SK-N-SH (cell line): ENCODE measurements around the gene MACROH2A2. TPM values are rescaled to one million over a fixed set of nuclear protein-coding genes. Genes with fewer than 3 reads are reported as not detected.

Source experiments
- CTCF ChIA-PET: fragments of 300-600, 350-600 bp; formaldehyde crosslinking; extraction: SDS; loops from one replicate; lab custom pipeline; 2021; lab: Yijun Ruan, JAX
- POLR2A ChIA-PET: fragments of 350-600 bp; sonication (Branson Sonifier 250); formaldehyde crosslinking; extraction: SDS; loops from one replicate; lab custom pipeline; 2020; ENCODE audit warnings: antibody characterized with exemption, inconsistent platforms; lab: Yijun Ruan, JAX
- DNase-seq: peaks from one replicate; pipeline ENCODE4 v3.0.0; 2012
- H2AFZ ChIP-seq: fragments of 200-600 bp; sonication (generic); 2 replicates; pipeline ENCODE4 v1.8.1; 2016; ENCODE audit warnings: antibody characterized with exemption, mild to moderate bottlenecking, low read depth
- H3F3A ChIP-seq: fragments of 200-600 bp; sonication (generic); replicated peaks from 2 replicates; pipeline ENCODE3; 2016; ENCODE audit warnings: antibody characterized with exemption, mild to moderate bottlenecking; ENCODE audit not compliant: insufficient read depth
- H3K27ac ChIP-seq, 2 experiments: fragments of 200-500 bp in 1 of 2; fragments of 200-600 bp in 1 of 2; sonication (Bioruptor generic) in 1 of 2; sonication (generic), shearing (Covaris generic) in 1 of 2; 2 replicates each; pipeline versions ENCODE4 v1.5.1 to v1.6.1; 2014 to 2016; ENCODE audit warnings: low read depth in 2 of 2, inconsistent platforms in 1 of 2, low read length in 1 of 2, mild to moderate bottlenecking in 1 of 2, mixed read lengths in 1 of 2
- H3K27me3 ChIP-seq: fragments of 200-600 bp; sonication (generic), shearing (Covaris generic); 2 replicates; pipeline ENCODE4 v1.6.1; 2016; ENCODE audit warnings: mixed run types; ENCODE audit not compliant: insufficient read depth
- H3K36me3 ChIP-seq, 2 experiments: fragments of 200-500 bp in 1 of 2; fragments of 200-600 bp in 1 of 2; sonication (Bioruptor generic) in 1 of 2; sonication (generic) in 1 of 2; replicated peaks in 1 of 2; 2 replicates each; pipeline versions ENCODE3 to v1.5.1; 2014 to 2016; ENCODE audit warnings: low read length in 1 of 2, mild to moderate bottlenecking in 1 of 2; ENCODE audit not compliant: insufficient read depth in 2 of 2, control insufficient read depth in 1 of 2
- H3K4me1 ChIP-seq, 2 experiments: fragments of 200-500 bp in 1 of 2; fragments of 200-600 bp in 1 of 2; sonication (Bioruptor generic) in 1 of 2; sonication (generic), shearing (Covaris generic) in 1 of 2; 2 replicates each; pipeline versions ENCODE4 v1.5.1 to v1.6.1; 2014 to 2016; ENCODE audit warnings: low read depth in 1 of 2, low read length in 1 of 2, mixed run types in 1 of 2; ENCODE audit not compliant: insufficient read depth in 2 of 2, control insufficient read depth in 1 of 2
- H3K4me2 ChIP-seq: fragments of 200-600 bp; sonication (generic), shearing (Covaris generic); 2 replicates; pipeline ENCODE4 v1.6.1; 2017; ENCODE audit warnings: mixed run types
- H3K4me3 ChIP-seq, 2 experiments: fragments of 200-500 bp in 1 of 2; fragments of 200-600 bp in 1 of 2; sonication (Bioruptor generic) in 1 of 2; sonication (generic), shearing (Covaris generic) in 1 of 2; 2 replicates each; pipeline versions ENCODE4 v1.5.1 to v1.8.1; 2014 to 2016; ENCODE audit warnings: low read depth in 2 of 2, inconsistent platforms in 1 of 2, low read length in 1 of 2, mild to moderate bottlenecking in 1 of 2, mixed read lengths in 1 of 2, moderate library complexity in 1 of 2
- H3K79me2 ChIP-seq: fragments of 200-600 bp; sonication (generic); 2 replicates; pipeline ENCODE4 v1.8.1; 2017; ENCODE audit warnings: mild to moderate bottlenecking; ENCODE audit not compliant: insufficient read depth
- H3K9ac ChIP-seq: fragments of 200-600 bp; sonication (generic); 2 replicates; pipeline ENCODE4 v1.6.1; 2017; ENCODE audit warnings: mixed run types
- H3K9me2 ChIP-seq: fragments of 200-600 bp; sonication (generic); 2 replicates; pipeline ENCODE4 v1.6.1; 2017; ENCODE audit warnings: mixed run types
- H3K9me3 ChIP-seq: fragments of 200-600 bp; sonication (generic); 2 replicates; pipeline ENCODE4 v1.6.1; 2017; ENCODE audit warnings: mixed run types, mild to moderate bottlenecking, moderate library complexity
- H4K20me1 ChIP-seq: fragments of 200-600 bp; sonication (generic); 2 replicates; pipeline ENCODE4 v1.6.1; 2017; ENCODE audit warnings: mild to moderate bottlenecking, mixed run types; ENCODE audit not compliant: insufficient read depth
- CHD2 ChIP-seq: fragments of 150-350 bp; IDR thresholded peaks from 2 replicates; pipeline ENCODE4 v1.6.1; 2018; ENCODE audit warnings: low read length; ENCODE audit not compliant: partially characterized antibody
- ELF1 ChIP-seq: IDR thresholded peaks from 2 replicates; pipeline ENCODE4 v1.4.0; 2012
- EZH2phosphoT487 ChIP-seq: fragments of 200-600 bp; sonication (generic); IDR thresholded peaks from 2 replicates; pipeline ENCODE4 v1.6.1; 2017; ENCODE audit warnings: low read depth, mixed run types, mild to moderate bottlenecking, antibody characterized with exemption, moderate library complexity, borderline replicate concordance
- FOSL2 ChIP-seq: IDR thresholded peaks from 2 replicates; pipeline ENCODE4 v1.4.0; 2012; ENCODE audit warnings: low read depth, mild to moderate bottlenecking, moderate library complexity, borderline replicate concordance
- FOXM1 ChIP-seq: IDR thresholded peaks from 2 replicates; pipeline ENCODE4 v1.4.0; 2012; ENCODE audit warnings: low read depth, mild to moderate bottlenecking
- GATA2 ChIP-seq: sonication (generic); formaldehyde crosslinking; IDR thresholded peaks from 2 replicates; pipeline ENCODE4 v1.5.0; 2020; ENCODE audit warnings: mild to moderate bottlenecking, missing genetic modification reagents
- JUND ChIP-seq: IDR thresholded peaks from 2 replicates; pipeline ENCODE4 v1.4.0; 2012
- NFIC ChIP-seq: IDR thresholded peaks from 2 replicates; pipeline ENCODE4 v1.4.0; 2012; ENCODE audit warnings: borderline replicate concordance
- NRF1 ChIP-seq: IDR thresholded peaks from 2 replicates; pipeline ENCODE4 v1.6.1; 2012; ENCODE audit warnings: low read depth, mild to moderate bottlenecking, low read length
- RAD21 ChIP-seq: IDR thresholded peaks from 2 replicates; pipeline ENCODE4 v1.6.1; 2012; ENCODE audit warnings: mild to moderate bottlenecking, low read length
- RCOR1 ChIP-seq: fragments of 150-350 bp; IDR thresholded peaks from 2 replicates; pipeline ENCODE4 v1.6.1; 2017; ENCODE audit warnings: antibody characterized with exemption, low read length
- RFX5 ChIP-seq: IDR thresholded peaks from 2 replicates; pipeline ENCODE4 v1.6.1; 2012; ENCODE audit warnings: mild to moderate bottlenecking, improper control_type of control experiment, low read length
- TAF1 ChIP-seq: IDR thresholded peaks from 2 replicates; pipeline ENCODE4 v1.6.1; 2012; ENCODE audit warnings: low read depth, mild to moderate bottlenecking, low read length, moderate library complexity, borderline replicate concordance
- YY1 ChIP-seq: IDR thresholded peaks from 2 replicates; pipeline ENCODE4 v1.4.0; 2012; ENCODE audit warnings: low read depth, mild to moderate bottlenecking
- WGBS: methylation state at CpG from one replicate; pipeline ENCODE4 v1.1.6; 2017; ENCODE audit warnings: low lambda C conversion rate; 5-methylcytosine and 5-hydroxymethylcytosine counted together
- polyA plus RNA-seq, 3 experiments: library from polyadenylated mRNA; depleted of rRNA; stranded (reverse); fragments of >200 nt; gene quantifications; 2 replicates each; pipeline ENCODE4 v1.2.3, GENCODE V29; 2012
- TF ChIP-seq, protein P1 (sequence below): fragments of 150-350 bp; IDR thresholded peaks from 2 replicates; pipeline ENCODE4 v1.6.1; 2017; ENCODE audit warnings: antibody characterized with exemption, low read length, low read depth, borderline replicate concordance
- TF ChIP-seq, protein P2 (sequence below): IDR thresholded peaks from 2 replicates; pipeline ENCODE4 v1.4.0; 2012; ENCODE audit warnings: low read depth, borderline replicate concordance
- TF ChIP-seq, protein P3 (sequence below): fragments of 150-350 bp; IDR thresholded peaks from 2 replicates; pipeline ENCODE4 v1.6.1; 2016; ENCODE audit warnings: mild to moderate bottlenecking, low read depth, low read length
- TF ChIP-seq, protein P4 (sequence below): IDR thresholded peaks from 2 replicates; pipeline ENCODE4 v1.6.1; 2012; ENCODE audit warnings: mild to moderate bottlenecking, low read depth, low read length, moderate library complexity

MACROH2A2 gene
- polyA plus RNA-seq, 1 of the 3 experiments (the other 2 are of a cell fraction): 28.9 TPM

DNA sequence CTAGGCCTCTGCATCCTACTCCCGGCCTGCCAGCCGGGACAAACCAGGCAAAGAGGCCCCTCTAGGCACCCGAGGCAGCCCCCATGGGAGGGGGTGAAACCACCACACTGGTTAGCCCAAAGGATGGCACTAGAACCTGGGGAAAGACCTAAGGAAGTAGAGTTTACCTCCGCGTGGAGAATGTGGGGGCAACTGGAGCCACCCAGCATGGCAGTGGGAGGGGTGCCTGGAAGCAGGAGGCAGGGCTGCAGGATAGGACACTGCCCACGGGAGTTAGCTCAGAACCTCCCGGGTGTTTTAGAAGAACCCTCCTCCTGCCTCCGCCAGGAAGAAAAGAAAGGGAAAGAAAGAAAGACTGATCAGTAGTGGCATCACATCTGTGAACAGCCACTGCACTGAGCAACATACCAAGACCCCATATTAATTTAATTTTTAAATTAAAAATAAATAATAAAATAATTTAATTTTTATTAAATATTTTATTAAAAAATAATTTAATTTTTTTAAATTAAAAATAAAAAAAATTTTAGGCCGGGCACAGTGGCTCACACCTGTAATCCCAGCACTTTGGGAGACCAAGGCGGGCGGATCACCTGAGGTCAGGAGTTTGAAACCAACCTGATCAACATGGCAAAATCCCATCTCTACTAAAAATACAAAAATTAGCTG lies 68.8 kb downstream of the MACROH2A2 start:
- POLR2A ChIA-PET: no interaction called here
- WGBS: 96% methylated on average over 11 of the region's 11 CpGs
- TF ChIP-seq GATA2 (CRISPR knock-in tag): no peak
- TF ChIP-seq, protein P1, sequence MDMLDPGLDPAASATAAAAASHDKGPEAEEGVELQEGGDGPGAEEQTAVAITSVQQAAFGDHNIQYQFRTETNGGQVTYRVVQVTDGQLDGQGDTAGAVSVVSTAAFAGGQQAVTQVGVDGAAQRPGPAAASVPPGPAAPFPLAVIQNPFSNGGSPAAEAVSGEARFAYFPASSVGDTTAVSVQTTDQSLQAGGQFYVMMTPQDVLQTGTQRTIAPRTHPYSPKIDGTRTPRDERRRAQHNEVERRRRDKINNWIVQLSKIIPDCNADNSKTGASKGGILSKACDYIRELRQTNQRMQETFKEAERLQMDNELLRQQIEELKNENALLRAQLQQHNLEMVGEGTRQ: no peak
- TF ChIP-seq RAD21: no peak
- TF ChIP-seq ELF1: no peak
- no peak for TF ChIP-seq CHD2
- TF ChIP-seq TAF1: no peak
- no peak for TF ChIP-seq NFIC
- TF ChIP-seq JUND: no peak
- no peak for TF ChIP-seq RFX5
- TF ChIP-seq, protein P2, sequence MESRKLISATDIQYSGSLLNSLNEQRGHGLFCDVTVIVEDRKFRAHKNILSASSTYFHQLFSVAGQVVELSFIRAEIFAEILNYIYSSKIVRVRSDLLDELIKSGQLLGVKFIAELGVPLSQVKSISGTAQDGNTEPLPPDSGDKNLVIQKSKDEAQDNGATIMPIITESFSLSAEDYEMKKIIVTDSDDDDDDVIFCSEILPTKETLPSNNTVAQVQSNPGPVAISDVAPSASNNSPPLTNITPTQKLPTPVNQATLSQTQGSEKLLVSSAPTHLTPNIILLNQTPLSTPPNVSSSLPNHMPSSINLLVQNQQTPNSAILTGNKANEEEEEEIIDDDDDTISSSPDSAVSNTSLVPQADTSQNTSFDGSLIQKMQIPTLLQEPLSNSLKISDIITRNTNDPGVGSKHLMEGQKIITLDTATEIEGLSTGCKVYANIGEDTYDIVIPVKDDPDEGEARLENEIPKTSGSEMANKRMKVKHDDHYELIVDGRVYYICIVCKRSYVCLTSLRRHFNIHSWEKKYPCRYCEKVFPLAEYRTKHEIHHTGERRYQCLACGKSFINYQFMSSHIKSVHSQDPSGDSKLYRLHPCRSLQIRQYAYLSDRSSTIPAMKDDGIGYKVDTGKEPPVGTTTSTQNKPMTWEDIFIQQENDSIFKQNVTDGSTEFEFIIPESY: no peak
- TF ChIP-seq FOXM1: no peak
- TF ChIP-seq, protein P3, sequence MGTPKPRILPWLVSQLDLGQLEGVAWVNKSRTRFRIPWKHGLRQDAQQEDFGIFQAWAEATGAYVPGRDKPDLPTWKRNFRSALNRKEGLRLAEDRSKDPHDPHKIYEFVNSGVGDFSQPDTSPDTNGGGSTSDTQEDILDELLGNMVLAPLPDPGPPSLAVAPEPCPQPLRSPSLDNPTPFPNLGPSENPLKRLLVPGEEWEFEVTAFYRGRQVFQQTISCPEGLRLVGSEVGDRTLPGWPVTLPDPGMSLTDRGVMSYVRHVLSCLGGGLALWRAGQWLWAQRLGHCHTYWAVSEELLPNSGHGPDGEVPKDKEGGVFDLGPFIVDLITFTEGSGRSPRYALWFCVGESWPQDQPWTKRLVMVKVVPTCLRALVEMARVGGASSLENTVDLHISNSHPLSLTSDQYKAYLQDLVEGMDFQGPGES: no peak
- no peak for TF ChIP-seq FOSL2
- TF ChIP-seq EZH2phosphoT487: no peak
- TF ChIP-seq, protein P4, sequence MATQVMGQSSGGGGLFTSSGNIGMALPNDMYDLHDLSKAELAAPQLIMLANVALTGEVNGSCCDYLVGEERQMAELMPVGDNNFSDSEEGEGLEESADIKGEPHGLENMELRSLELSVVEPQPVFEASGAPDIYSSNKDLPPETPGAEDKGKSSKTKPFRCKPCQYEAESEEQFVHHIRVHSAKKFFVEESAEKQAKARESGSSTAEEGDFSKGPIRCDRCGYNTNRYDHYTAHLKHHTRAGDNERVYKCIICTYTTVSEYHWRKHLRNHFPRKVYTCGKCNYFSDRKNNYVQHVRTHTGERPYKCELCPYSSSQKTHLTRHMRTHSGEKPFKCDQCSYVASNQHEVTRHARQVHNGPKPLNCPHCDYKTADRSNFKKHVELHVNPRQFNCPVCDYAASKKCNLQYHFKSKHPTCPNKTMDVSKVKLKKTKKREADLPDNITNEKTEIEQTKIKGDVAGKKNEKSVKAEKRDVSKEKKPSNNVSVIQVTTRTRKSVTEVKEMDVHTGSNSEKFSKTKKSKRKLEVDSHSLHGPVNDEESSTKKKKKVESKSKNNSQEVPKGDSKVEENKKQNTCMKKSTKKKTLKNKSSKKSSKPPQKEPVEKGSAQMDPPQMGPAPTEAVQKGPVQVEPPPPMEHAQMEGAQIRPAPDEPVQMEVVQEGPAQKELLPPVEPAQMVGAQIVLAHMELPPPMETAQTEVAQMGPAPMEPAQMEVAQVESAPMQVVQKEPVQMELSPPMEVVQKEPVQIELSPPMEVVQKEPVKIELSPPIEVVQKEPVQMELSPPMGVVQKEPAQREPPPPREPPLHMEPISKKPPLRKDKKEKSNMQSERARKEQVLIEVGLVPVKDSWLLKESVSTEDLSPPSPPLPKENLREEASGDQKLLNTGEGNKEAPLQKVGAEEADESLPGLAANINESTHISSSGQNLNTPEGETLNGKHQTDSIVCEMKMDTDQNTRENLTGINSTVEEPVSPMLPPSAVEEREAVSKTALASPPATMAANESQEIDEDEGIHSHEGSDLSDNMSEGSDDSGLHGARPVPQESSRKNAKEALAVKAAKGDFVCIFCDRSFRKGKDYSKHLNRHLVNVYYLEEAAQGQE: no peak
- no peak for TF ChIP-seq YY1
- no peak for TF ChIP-seq NRF1
- TF ChIP-seq RCOR1: no peak
- TF ChIP-seq, all 33 proteins: peak for 0

More for the DNA sequence above, 68.8 kb downstream of the MACROH2A2 start:
- Histone ChIP-seq H3K4me1 (peaks cover 0 to 3% of the 10 kb centered on the region in 2 experiments; a peak in 1 of 4 replicates), H3K27ac (no peak overlapping the region), H3K27me3 (no peaks in the 10 kb centered on the region), H3K4me2 (no peak overlapping the region), H3F3A (no peaks in the 10 kb centered on the region), H3K9ac (no peak overlapping the region), H3K9me2 (no peaks in the 10 kb centered on the region), H3K36me3 (peaks cover 0 to 16% of the 10 kb centered on the region in 2 experiments), H2AFZ (no peak overlapping the region), H3K79me2 (no peaks in the 10 kb centered on the region), H3K9me3 (no peaks in the 10 kb centered on the region), H3K4me3 (no peak overlapping the region), H4K20me1 (no peaks in the 10 kb centered on the region)
- no peak for DNase-seq
- CTCF ChIA-PET: interaction anchor here (1.0 to 9.2 kb wide), 4 partner anchors 21 to 31 kb away, joined by 3 to 184 read pairs (median 84); partner anchors contain the start of gene TYSND1
